Thoracic aorta (tissue), 2 donors: ENCODE results near the gene RAB21. TPM values are rescaled to one million over a fixed set of nuclear protein-coding genes. Genes with fewer than 3 reads are reported as not detected.
"Not testable (repeated sequence)": the region's sequence is repeated elsewhere in the genome, so short reads cannot be mapped to it uniquely, and the experiment has no call there.

Experiments used
- ATAC-seq: fragments of 150-250 bp; one replicate; pipeline ENCODE4 v1.8.0; 2017; ENCODE audit warnings: low read depth; ENCODE audit not compliant: insufficient number of reproducible peaks, low FRiP score
- DNase-seq: peaks from one replicate; pipeline ENCODE4 v3.0.0-alpha.2; 2020; ENCODE audit warnings: low spot score
- H3K27ac ChIP-seq, 2 donors: fragments of 200-600 bp; sonication (generic); 1 replicate in 1 of 2; 2 replicates in 1 of 2; pipeline ENCODE4 v1.5.1; 2016; ENCODE audit warnings: mild to moderate bottlenecking in 2 of 2, moderate library complexity in 2 of 2
- H3K27me3 ChIP-seq: fragments of 200-600 bp; sonication (generic); replicated peaks from 2 replicates; pipeline ENCODE4 v1.6.0; 2016; ENCODE audit warnings: mild to moderate bottlenecking; ENCODE audit not compliant: insufficient read depth
- H3K36me3 ChIP-seq: fragments of 200-600 bp; sonication (generic); one replicate; pipeline ENCODE4 v1.5.1; 2016
- H3K4me1 ChIP-seq, 2 donors: fragments of 200-600 bp; sonication (generic); 1 replicate in 1 of 2; 2 replicates in 1 of 2; pipeline versions ENCODE4 v1.5.1 to v1.6.0; 2016; ENCODE audit warnings: low read depth in 2 of 2, mild to moderate bottlenecking in 1 of 2; ENCODE audit not compliant: control insufficient read depth in 1 of 2
- H3K4me3 ChIP-seq: fragments of 200-600 bp; sonication (generic); 2 replicates; pipeline ENCODE4 v1.5.1; 2016; ENCODE audit warnings: mild to moderate bottlenecking
- H3K9me3 ChIP-seq: fragments of 200-600 bp; sonication (generic); 2 replicates; pipeline ENCODE4 v1.5.1; 2016
- CTCF ChIP-seq: fragments of 200-600 bp; sonication (generic); IDR thresholded peaks from one replicate; pipeline ENCODE4 v1.5.1; 2019; ENCODE audit warnings: antibody characterized with exemption
- total RNA-seq, 2 donors: library from RNA; depleted of rRNA; stranded (reverse); fragments of >200 nt; gene quantifications; one replicate each; pipeline versions ENCODE4 v1.1.0 to v1.2.3, GENCODE V29; 2016

Gene RAB21
- total RNA-seq, 2 donors from 2014 or later = 15.7 to 56.4 TPM

GRCh38 chr12:71755146-71755892 lies 656 bp downstream of the RAB21 start:
- no peak for TF ChIP-seq CTCF
- peaks cover 10 to 25% of the 10 kb centered on the region in 2 donors for H3K4me1 ChIP-seq
- no peaks in the 10 kb centered on the region for H3K27me3 ChIP-seq
- H3K4me3 ChIP-seq = peak overlapping the region; percentile 83
- DNase-seq (peak; percentile 8), ATAC-seq (peak; percentile 65)
- peaks cover 9% of the 10 kb centered on the region for H3K36me3 ChIP-seq
- H3K27ac ChIP-seq = peak overlapping the region; percentile 91 to 97
- H3K9me3 ChIP-seq = peaks cover 11% of the 10 kb centered on the region

- H3K4me1 ChIP-seq = peaks cover 10 to 25% of the 10 kb centered on the region in 2 donors
- H3K4me3 ChIP-seq = peak overlapping the region; percentile 83
- H3K9me3 ChIP-seq = peaks cover 15% of the 10 kb centered on the region
- no peak for TF ChIP-seq CTCF
- peak overlapping the region; percentile 91 to 97 for H3K27ac ChIP-seq
- no peaks in the 10 kb centered on the region for H3K27me3 ChIP-seq
- peaks cover 9% of the 10 kb centered on the region for H3K36me3 ChIP-seq
- no peak for DNase-seq
- ATAC-seq = no peak
Measured at GRCh38 chr12:71756054-71756690, 1.5 kb downstream of the RAB21 start.

- Histone ChIP-seq H3K9me3 (peaks cover 15% of the 10 kb centered on the region), H3K4me3 (no peak overlapping the region), H3K36me3 (peaks cover 9% of the 10 kb centered on the region), H3K27me3 (no peaks in the 10 kb centered on the region), H3K27ac (no peak overlapping the region), H3K4me1 (peaks cover 10 to 28% of the 10 kb centered on the region in 2 donors)
- no peak for TF ChIP-seq CTCF
- ATAC-seq = no peak
- no peak for DNase-seq
Measured at GRCh38 chr12:71759941-71760340, 5.3 kb downstream of the RAB21 start.

- no peak for ATAC-seq
- H3K36me3 ChIP-seq = peaks cover 9% of the 10 kb centered on the region
- DNase-seq = no peak
- H3K4me1 ChIP-seq = peaks cover 10 to 28% of the 10 kb centered on the region in 2 donors
- no peaks in the 10 kb centered on the region for H3K27me3 ChIP-seq
- no peak overlapping the region for H3K4me3 ChIP-seq
- no peak overlapping the region for H3K27ac ChIP-seq
- no peak for TF ChIP-seq CTCF
- H3K9me3 ChIP-seq = peaks cover 15% of the 10 kb centered on the region
Measured at GRCh38 chr12:71760471-71760870, 5.8 kb downstream of the RAB21 start.

- not testable (repeated sequence) for H3K27ac ChIP-seq, ATAC-seq, H3K36me3 ChIP-seq, H3K27me3 ChIP-seq, DNase-seq, H3K4me3 ChIP-seq
- Histone ChIP-seq H3K4me1 (peaks cover 10 to 32% of the 10 kb centered on the region in 2 donors), H3K9me3 (peaks cover 15% of the 10 kb centered on the region)
Measured at GRCh38 chr12:71761354-71761753, 6.7 kb downstream of the RAB21 start.
